ENCODE measurements around the gene RBMS1.

DNA sequence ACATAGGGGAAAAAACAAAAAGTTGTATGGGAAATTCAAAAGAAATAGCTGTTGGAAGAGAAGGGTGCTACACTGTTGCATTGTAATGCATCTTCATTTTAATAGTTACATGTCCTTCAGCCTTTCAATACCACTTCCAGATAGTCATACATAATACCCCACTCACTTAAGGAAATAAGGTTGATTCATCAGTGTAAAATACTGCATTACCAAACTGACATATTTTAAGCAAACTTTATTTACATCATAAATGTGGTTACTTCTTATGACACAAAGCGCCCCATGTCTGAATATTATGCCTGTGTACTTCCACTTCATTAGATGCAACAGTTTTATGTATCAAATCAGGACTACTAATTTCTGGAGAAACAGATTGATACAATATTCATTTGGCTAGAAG is 4.5 kb downstream of the RBMS1 start:
- TF ChIP-seq EP300 (IDR thresholded peaks at IDR 0.05; ENCODE audit: low read depth) (no peak), POLR2A (IDR thresholded peaks at IDR 0.05) (no peak), POLR2AphosphoS5 (IDR thresholded peaks at IDR 0.05) (no peak)
- TF ChIP-seq, protein P1, sequence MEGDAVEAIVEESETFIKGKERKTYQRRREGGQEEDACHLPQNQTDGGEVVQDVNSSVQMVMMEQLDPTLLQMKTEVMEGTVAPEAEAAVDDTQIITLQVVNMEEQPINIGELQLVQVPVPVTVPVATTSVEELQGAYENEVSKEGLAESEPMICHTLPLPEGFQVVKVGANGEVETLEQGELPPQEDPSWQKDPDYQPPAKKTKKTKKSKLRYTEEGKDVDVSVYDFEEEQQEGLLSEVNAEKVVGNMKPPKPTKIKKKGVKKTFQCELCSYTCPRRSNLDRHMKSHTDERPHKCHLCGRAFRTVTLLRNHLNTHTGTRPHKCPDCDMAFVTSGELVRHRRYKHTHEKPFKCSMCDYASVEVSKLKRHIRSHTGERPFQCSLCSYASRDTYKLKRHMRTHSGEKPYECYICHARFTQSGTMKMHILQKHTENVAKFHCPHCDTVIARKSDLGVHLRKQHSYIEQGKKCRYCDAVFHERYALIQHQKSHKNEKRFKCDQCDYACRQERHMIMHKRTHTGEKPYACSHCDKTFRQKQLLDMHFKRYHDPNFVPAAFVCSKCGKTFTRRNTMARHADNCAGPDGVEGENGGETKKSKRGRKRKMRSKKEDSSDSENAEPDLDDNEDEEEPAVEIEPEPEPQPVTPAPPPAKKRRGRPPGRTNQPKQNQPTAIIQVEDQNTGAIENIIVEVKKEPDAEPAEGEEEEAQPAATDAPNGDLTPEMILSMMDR (IDR thresholded peaks at IDR 0.05): no peak
